ENCODE results near the gene DPT. TPM values are rescaled to one million over a fixed set of nuclear protein-coding genes. Genes with fewer than 3 reads are reported as not detected.

Gene DPT
- total RNA-seq, 1 donor from 2014 or later: not detected

GRCh38 chr1:168759077-168759476 is 30.1 kb upstream of the DPT start:
- no peak for TF ChIP-seq EZH2 (IDR thresholded peaks at IDR 0.05; ENCODE audit: insufficient read depth, low read length)
- TF ChIP-seq CTCF (IDR thresholded peaks at IDR 0.05; ENCODE audit: insufficient read depth, low read depth, low read length): no peak
- H2AFZ ChIP-seq (ENCODE audit: low read depth, low read length): no peak overlapping the region
- Mint-ChIP-seq H3K9me3 (ENCODE audit: unreplicated experiment) (no peaks in the 10 kb centered on the region), H3K4me1 (ENCODE audit: low read depth, unreplicated experiment) (no peaks in the 10 kb centered on the region), H3K36me3 (ENCODE audit: low read depth, unreplicated experiment) (no peaks in the 10 kb centered on the region), H3K27me3 (ENCODE audit: low read depth, unreplicated experiment) (no peaks in the 10 kb centered on the region), H3K4me3 (ENCODE audit: unreplicated experiment) (no peak overlapping the region), H3K27ac (ENCODE audit: unreplicated experiment) (no peak overlapping the region)
- no peaks in the 10 kb centered on the region for H3K4me1 ChIP-seq (ENCODE audit: insufficient read depth, low read length)
- no peak overlapping the region for H3K4me2 ChIP-seq (ENCODE audit: low read length)
- H3K27ac ChIP-seq (ENCODE audit: low read depth, low read length): no peak overlapping the region
- DNase-seq (ENCODE audit: low read depth): no peak
- H3K79me2 ChIP-seq (ENCODE audit: insufficient read depth, low read length): no peaks in the 10 kb centered on the region
- FAIRE-seq: no peak
- no peaks in the 10 kb centered on the region for H3K27me3 ChIP-seq (ENCODE audit: insufficient read depth, low read length)
- no peaks in the 10 kb centered on the region for H4K20me1 ChIP-seq (ENCODE audit: insufficient read depth, low read length)
- no peaks in the 10 kb centered on the region for H3K9me3 ChIP-seq (ENCODE audit: insufficient read depth, low read depth, low read length)
- H3K36me3 ChIP-seq (ENCODE audit: insufficient read depth, low read length): no peaks in the 10 kb centered on the region
- no peak overlapping the region for H3K4me3 ChIP-seq (ENCODE audit: insufficient read depth, low read depth, low read length)
- no peak overlapping the region for H3K9ac ChIP-seq (ENCODE audit: low read length)

- H3K36me3 ChIP-seq (ENCODE audit: insufficient read depth, low read length): no peaks in the 10 kb centered on the region
- Mint-ChIP-seq H3K9me3 (ENCODE audit: unreplicated experiment) (no peaks in the 10 kb centered on the region), H3K4me1 (ENCODE audit: low read depth, unreplicated experiment) (no peaks in the 10 kb centered on the region), H3K4me3 (ENCODE audit: unreplicated experiment) (no peak overlapping the region), H3K27ac (ENCODE audit: unreplicated experiment) (no peak overlapping the region), H3K36me3 (ENCODE audit: low read depth, unreplicated experiment) (no peaks in the 10 kb centered on the region), H3K27me3 (ENCODE audit: low read depth, unreplicated experiment) (no peaks in the 10 kb centered on the region)
- no peak for FAIRE-seq
- no peaks in the 10 kb centered on the region for H4K20me1 ChIP-seq (ENCODE audit: insufficient read depth, low read length)
- H3K27ac ChIP-seq (ENCODE audit: low read depth, low read length): no peak overlapping the region
- H3K9ac ChIP-seq (ENCODE audit: low read length): no peak overlapping the region
- no peak overlapping the region for H3K4me3 ChIP-seq (ENCODE audit: insufficient read depth, low read depth, low read length)
- H2AFZ ChIP-seq (ENCODE audit: low read depth, low read length): no peak overlapping the region
- DNase-seq (ENCODE audit: low read depth): no peak
- no peaks in the 10 kb centered on the region for H3K79me2 ChIP-seq (ENCODE audit: insufficient read depth, low read length)
- no peaks in the 10 kb centered on the region for H3K9me3 ChIP-seq (ENCODE audit: insufficient read depth, low read depth, low read length)
- no peaks in the 10 kb centered on the region for H3K4me1 ChIP-seq (ENCODE audit: insufficient read depth, low read length)
- no peak overlapping the region for H3K4me2 ChIP-seq (ENCODE audit: low read length)
- no peaks in the 10 kb centered on the region for H3K27me3 ChIP-seq (ENCODE audit: insufficient read depth, low read length)
- TF ChIP-seq EZH2 (IDR thresholded peaks at IDR 0.05; ENCODE audit: insufficient read depth, low read length) (no peak), CTCF (IDR thresholded peaks at IDR 0.05; ENCODE audit: insufficient read depth, low read depth, low read length) (no peak)
Measured at GRCh38 chr1:168758503-168758902, 29.5 kb upstream of the DPT start.

GRCh38 chr1:168755800-168756418 is 26.9 kb upstream of the DPT start:
- no peak overlapping the region for H3K4me3 Mint-ChIP-seq (ENCODE audit: unreplicated experiment)
- peaks cover 10% of the 10 kb centered on the region for H3K4me1 Mint-ChIP-seq (ENCODE audit: low read depth, unreplicated experiment)
- no peak overlapping the region for H3K27ac Mint-ChIP-seq (ENCODE audit: unreplicated experiment)
- H3K4me1 ChIP-seq (ENCODE audit: insufficient read depth, low read length): no peaks in the 10 kb centered on the region
- FAIRE-seq: no peak
- no peak overlapping the region for H3K4me2 ChIP-seq (ENCODE audit: low read length)
- no peak overlapping the region for H3K9ac ChIP-seq (ENCODE audit: low read length)
- H3K27ac ChIP-seq (ENCODE audit: low read depth, low read length): no peak overlapping the region
- TF ChIP-seq CTCF (IDR thresholded peaks at IDR 0.05; ENCODE audit: insufficient read depth, low read depth, low read length) (no peak), EZH2 (IDR thresholded peaks at IDR 0.05; ENCODE audit: insufficient read depth, low read length) (no peak)
- H3K36me3 Mint-ChIP-seq (ENCODE audit: low read depth, unreplicated experiment): no peaks in the 10 kb centered on the region
- H4K20me1 ChIP-seq (ENCODE audit: insufficient read depth, low read length): no peaks in the 10 kb centered on the region
- no peaks in the 10 kb centered on the region for H3K36me3 ChIP-seq (ENCODE audit: insufficient read depth, low read length)
- no peaks in the 10 kb centered on the region for H3K9me3 ChIP-seq (ENCODE audit: insufficient read depth, low read depth, low read length)
- no peak for DNase-seq (ENCODE audit: low read depth)
- no peaks in the 10 kb centered on the region for H3K27me3 ChIP-seq (ENCODE audit: insufficient read depth, low read length)
- no peaks in the 10 kb centered on the region for H3K27me3 Mint-ChIP-seq (ENCODE audit: low read depth, unreplicated experiment)
- no peak overlapping the region for H2AFZ ChIP-seq (ENCODE audit: low read depth, low read length)
- H3K79me2 ChIP-seq (ENCODE audit: insufficient read depth, low read length): no peaks in the 10 kb centered on the region
- H3K4me3 ChIP-seq (ENCODE audit: insufficient read depth, low read depth, low read length): no peak overlapping the region
- H3K9me3 Mint-ChIP-seq (ENCODE audit: unreplicated experiment): no peaks in the 10 kb centered on the region
